ENCODE results near the gene WDR19. TPM values are rescaled to one million over a fixed set of nuclear protein-coding genes. Genes with fewer than 3 reads are reported as not detected.

Gene WDR19
- total and polyA plus RNA-seq, 11 donors = 4.3 to 15.6 (median 8.1) TPM

- ATAC-seq (no peak), DNase-seq (no peak)
- intact Hi-C loops (cut with DNase I) = no loop called here
- H3K36me3 ChIP-seq = peaks cover 0 to 79% (median 19%) of the 10 kb centered on the region in 9 donors
- H3K9me3 ChIP-seq = no peaks in the 10 kb centered on the region
- TF ChIP-seq POLR2A (IDR thresholded peaks at IDR 0.05) (no peak), CTCF (IDR thresholded peaks at IDR 0.05) (no peak)
- H3K27ac ChIP-seq = no peak overlapping the region
- H3K27me3 ChIP-seq = no peaks in the 10 kb centered on the region
- WGBS, 4 donors = 89 to 98% (median 96%) methylated on average over 1 of the region's 1 CpG
- no peak overlapping the region for H3K4me3 ChIP-seq
- H3K4me1 ChIP-seq = no peaks in the 10 kb centered on the region
Observed at GRCh38 chr4:39233783-39234182, 51.5 kb downstream of the WDR19 start.

GRCh38 chr4:39235021-39235420 is 52.7 kb downstream of the WDR19 start:
- intact Hi-C loops (cut with DNase I) = no loop called here
- Histone ChIP-seq H3K9me3 (no peaks in the 10 kb centered on the region), H3K4me1 (no peaks in the 10 kb centered on the region), H3K4me3 (no peak overlapping the region), H3K27ac (no peak overlapping the region), H3K36me3 (peaks cover 0 to 77% (median 19%) of the 10 kb centered on the region in 9 donors), H3K27me3 (no peaks in the 10 kb centered on the region)
- TF ChIP-seq CTCF (IDR thresholded peaks at IDR 0.05) (no peak), POLR2A (IDR thresholded peaks at IDR 0.05) (no peak)
- DNase-seq (no peak), ATAC-seq (no peak)
- WGBS, 4 donors = 95 to 100% (median 97%) methylated on average over 2 of the region's 2 CpGs

GRCh38 chr4:39235696-39236095 is 53.4 kb downstream of the WDR19 start:
- H3K36me3 ChIP-seq = peaks cover 0 to 77% (median 19%) of the 10 kb centered on the region in 9 donors
- intact Hi-C loops (cut with DNase I) = no loop called here
- no peaks in the 10 kb centered on the region for H3K4me1 ChIP-seq
- H3K27ac ChIP-seq = no peak overlapping the region
- ATAC-seq (no peak), DNase-seq (no peak)
- TF ChIP-seq POLR2A (IDR thresholded peaks at IDR 0.05) = no peak
- no peak for TF ChIP-seq CTCF (IDR thresholded peaks at IDR 0.05)
- H3K27me3 ChIP-seq = no peaks in the 10 kb centered on the region
- WGBS, 4 donors = 92 to 97% (median 94%) methylated on average over 2 of the region's 2 CpGs
- no peaks in the 10 kb centered on the region for H3K9me3 ChIP-seq
- H3K4me3 ChIP-seq = no peak overlapping the region

GRCh38 chr4:39237179-39237578 is 54.9 kb downstream of the WDR19 start:
- TF ChIP-seq POLR2A (IDR thresholded peaks at IDR 0.05) = no peak
- WGBS, 4 donors = 83 to 86% (median 84%) methylated on average over 3 of the region's 3 CpGs
- Histone ChIP-seq H3K27me3 (no peaks in the 10 kb centered on the region), H3K4me1 (no peaks in the 10 kb centered on the region), H3K36me3 (peaks cover 0 to 76% (median 15%) of the 10 kb centered on the region in 9 donors), H3K4me3 (no peak overlapping the region), H3K27ac (no peak overlapping the region), H3K9me3 (no peaks in the 10 kb centered on the region)
- DNase-seq = no peak
- no peak for ATAC-seq
- intact Hi-C loops (cut with DNase I) = no loop called here

- Histone ChIP-seq H3K4me3 (no peak overlapping the region), H3K36me3 (peaks cover 0 to 51% (median 14%) of the 10 kb centered on the region in 9 donors), H3K9me3 (peaks cover 0 to 6% (median 0%) of the 10 kb centered on the region in 12 donors), H3K27ac (no peak overlapping the region), H3K27me3 (no peaks in the 10 kb centered on the region), H3K4me1 (no peaks in the 10 kb centered on the region)
- 91 to 97% (median 93%) methylated on average over 3 of the region's 3 CpGs for WGBS, 4 donors
- DNase-seq (no peak), ATAC-seq (no peak)
- no peak for TF ChIP-seq POLR2A (IDR thresholded peaks at IDR 0.05)
- no peak for TF ChIP-seq CTCF (IDR thresholded peaks at IDR 0.05)
- intact Hi-C loops (cut with DNase I) = no loop called here
Observed at GRCh38 chr4:39243462-39243861, 61.1 kb downstream of the WDR19 start.
